Measurements from ENCODE around the gene ELMO1. TPM values are rescaled to one million over a fixed set of nuclear protein-coding genes. Genes with fewer than 3 reads are reported as not detected.

ELMO1 gene
- total RNA-seq, 1 donor from 2014 or later, result 29.4 TPM

DNA sequence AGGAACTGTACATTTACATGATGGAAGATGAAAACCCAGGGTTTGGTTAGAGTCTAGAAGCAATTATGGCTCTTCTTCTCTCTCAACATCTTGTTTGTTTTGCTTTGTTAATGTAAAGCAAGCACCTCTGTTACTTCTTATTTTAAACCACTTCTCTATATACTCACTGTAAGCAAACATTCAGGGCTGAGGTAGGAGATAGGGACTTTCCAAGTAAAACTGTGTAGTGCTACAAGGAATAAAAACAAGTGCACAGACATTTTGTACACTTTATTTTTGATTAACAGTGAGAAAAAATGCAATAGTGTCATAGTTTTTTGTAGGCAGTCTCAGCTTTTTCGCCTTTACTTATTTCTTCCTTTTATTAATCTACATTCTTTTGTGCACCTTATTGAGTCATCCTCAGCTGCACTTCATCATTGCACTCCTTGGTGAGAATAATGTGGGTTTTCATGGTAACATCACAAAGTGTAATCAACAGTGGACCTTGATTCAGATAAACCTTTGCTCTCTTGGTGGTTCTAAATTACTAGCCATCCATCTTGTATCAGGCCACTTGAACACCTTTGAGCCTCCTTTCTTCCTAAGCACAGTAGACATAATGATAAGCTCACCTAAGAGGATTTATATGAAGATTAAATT is 52.9 kb downstream of the ELMO1 start:
- H3K9me3 Mint-ChIP-seq, result no peaks in the 10 kb centered on the region
- no peak for DNase-seq (ENCODE audit: extremely low spot score, unreplicated experiment)
- peaks cover 4% of the 10 kb centered on the region for H3K4me1 Mint-ChIP-seq (ENCODE audit: unreplicated experiment)

GRCh38 chr7:37394158-37394557 is 54.5 kb downstream of the ELMO1 start:
- Mint-ChIP-seq H3K27me3 (no peaks in the 10 kb centered on the region), H3K4me1 (ENCODE audit: unreplicated experiment) (peaks cover 12% of the 10 kb centered on the region), H3K36me3 (no peaks in the 10 kb centered on the region), H3K9me3 (no peaks in the 10 kb centered on the region), H3K4me3 (no peak overlapping the region), H3K27ac (no peak overlapping the region)
- TF ChIP-seq, protein P1, sequence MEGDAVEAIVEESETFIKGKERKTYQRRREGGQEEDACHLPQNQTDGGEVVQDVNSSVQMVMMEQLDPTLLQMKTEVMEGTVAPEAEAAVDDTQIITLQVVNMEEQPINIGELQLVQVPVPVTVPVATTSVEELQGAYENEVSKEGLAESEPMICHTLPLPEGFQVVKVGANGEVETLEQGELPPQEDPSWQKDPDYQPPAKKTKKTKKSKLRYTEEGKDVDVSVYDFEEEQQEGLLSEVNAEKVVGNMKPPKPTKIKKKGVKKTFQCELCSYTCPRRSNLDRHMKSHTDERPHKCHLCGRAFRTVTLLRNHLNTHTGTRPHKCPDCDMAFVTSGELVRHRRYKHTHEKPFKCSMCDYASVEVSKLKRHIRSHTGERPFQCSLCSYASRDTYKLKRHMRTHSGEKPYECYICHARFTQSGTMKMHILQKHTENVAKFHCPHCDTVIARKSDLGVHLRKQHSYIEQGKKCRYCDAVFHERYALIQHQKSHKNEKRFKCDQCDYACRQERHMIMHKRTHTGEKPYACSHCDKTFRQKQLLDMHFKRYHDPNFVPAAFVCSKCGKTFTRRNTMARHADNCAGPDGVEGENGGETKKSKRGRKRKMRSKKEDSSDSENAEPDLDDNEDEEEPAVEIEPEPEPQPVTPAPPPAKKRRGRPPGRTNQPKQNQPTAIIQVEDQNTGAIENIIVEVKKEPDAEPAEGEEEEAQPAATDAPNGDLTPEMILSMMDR (conservative IDR thresholded peaks at IDR 0.05), result no peak
- no peak for DNase-seq (ENCODE audit: extremely low spot score, unreplicated experiment)

More for the DNA sequence above, 52.9 kb downstream of the ELMO1 start:
- TF ChIP-seq, protein P1 (conservative IDR thresholded peaks at IDR 0.05), result no peak
- H3K36me3 Mint-ChIP-seq, result no peaks in the 10 kb centered on the region
- H3K27me3 Mint-ChIP-seq, result no peaks in the 10 kb centered on the region
- H3K27ac Mint-ChIP-seq, result no peak overlapping the region
- H3K4me3 Mint-ChIP-seq, result no peak overlapping the region

DNA sequence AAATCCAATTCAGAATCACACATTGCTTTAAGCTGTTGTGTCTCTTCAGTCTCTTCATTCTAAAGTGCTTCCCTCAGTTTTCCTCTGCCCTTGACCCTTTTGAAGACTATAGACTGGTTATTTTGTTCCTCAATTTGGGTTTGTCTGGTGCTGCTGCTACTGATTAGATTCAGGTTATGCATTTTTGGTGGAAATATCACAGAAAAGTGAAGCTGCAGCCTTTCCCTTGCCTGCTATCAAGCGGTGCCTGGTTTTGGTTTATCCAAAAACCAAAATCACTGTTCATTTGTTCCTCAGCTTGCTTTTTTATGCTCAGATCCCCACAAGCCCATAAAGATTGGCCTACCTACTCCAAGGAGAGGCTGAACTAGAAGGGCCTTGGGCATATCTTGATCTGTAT is 55.2 kb downstream of the ELMO1 start:
- Mint-ChIP-seq H3K9me3 (no peaks in the 10 kb centered on the region), H3K4me1 (ENCODE audit: unreplicated experiment) (peaks cover 12% of the 10 kb centered on the region), H3K4me3 (no peak overlapping the region), H3K27me3 (no peaks in the 10 kb centered on the region), H3K27ac (no peak overlapping the region), H3K36me3 (no peaks in the 10 kb centered on the region)
- no peak for DNase-seq (ENCODE audit: extremely low spot score, unreplicated experiment)
- TF ChIP-seq, protein P1 (conservative IDR thresholded peaks at IDR 0.05), result no peak

DNA sequence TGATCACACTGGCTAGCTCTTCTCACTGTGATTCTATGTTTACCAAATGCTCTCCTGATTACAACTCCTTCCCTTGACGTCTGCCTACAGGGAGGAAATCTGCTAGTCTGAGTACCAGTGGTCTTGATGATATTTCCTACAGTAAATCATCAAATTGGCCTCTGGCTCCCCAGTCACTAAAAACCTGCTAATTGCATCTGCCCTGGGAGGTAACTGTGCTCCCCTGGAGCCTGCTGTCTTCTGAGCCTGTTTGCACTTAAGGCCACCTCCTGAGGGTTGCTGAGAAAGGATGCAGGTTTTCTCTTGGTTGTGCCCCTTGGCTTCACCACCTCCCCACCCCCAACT is 56.0 kb downstream of the ELMO1 start:
- Mint-ChIP-seq H3K4me3 (no peak overlapping the region), H3K27me3 (no peaks in the 10 kb centered on the region), H3K27ac (no peak overlapping the region), H3K9me3 (no peaks in the 10 kb centered on the region), H3K36me3 (no peaks in the 10 kb centered on the region), H3K4me1 (ENCODE audit: unreplicated experiment) (peaks cover 12% of the 10 kb centered on the region)
- TF ChIP-seq, protein P1 (conservative IDR thresholded peaks at IDR 0.05), result no peak
- DNase-seq (ENCODE audit: extremely low spot score, unreplicated experiment), result no peak

DNA sequence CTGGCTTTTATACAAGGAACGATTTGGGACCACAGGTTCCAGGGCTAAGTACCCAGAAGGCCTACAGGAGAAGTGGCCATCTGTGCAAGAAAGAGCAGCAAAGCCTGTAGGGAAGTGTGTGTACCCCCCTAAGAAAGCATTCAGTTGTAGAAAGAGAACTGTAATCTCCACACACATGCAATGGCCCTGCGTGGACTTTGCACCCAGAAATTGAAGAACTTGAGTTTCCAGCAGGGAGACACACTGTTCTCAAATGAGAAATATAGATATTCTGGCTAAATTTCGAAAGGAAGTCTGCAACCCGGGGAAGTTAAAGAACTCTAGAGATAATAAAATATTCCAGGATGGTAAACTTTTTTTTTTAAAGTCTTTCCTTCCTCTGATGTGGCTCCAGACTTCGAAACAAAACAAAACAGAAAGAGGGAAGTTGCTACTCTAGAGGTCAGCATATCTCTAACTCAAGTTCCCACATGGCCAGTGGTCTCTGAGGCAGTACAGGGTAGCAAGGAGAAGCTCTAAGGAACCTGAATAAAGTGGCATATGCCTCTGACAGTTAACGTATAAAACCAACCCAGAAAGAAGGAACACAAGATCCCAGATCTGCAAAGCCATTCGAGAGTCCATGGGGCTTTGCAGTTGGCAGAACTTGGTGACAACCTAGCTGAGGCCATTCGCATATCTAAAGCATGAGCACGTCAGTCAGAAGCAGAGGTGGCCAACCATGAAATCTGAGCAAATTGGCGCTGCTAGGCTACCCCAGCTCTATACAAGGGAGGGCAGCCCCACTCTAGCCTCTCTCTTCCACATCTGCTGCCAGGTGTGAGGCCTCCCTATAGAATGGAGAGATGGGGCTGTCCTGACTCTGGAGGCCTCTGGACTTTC is 56.6 kb downstream of the ELMO1 start:
- Mint-ChIP-seq H3K4me3 (no peak overlapping the region), H3K27ac (no peak overlapping the region), H3K27me3 (no peaks in the 10 kb centered on the region), H3K9me3 (no peaks in the 10 kb centered on the region), H3K36me3 (no peaks in the 10 kb centered on the region), H3K4me1 (ENCODE audit: unreplicated experiment) (peaks cover 12% of the 10 kb centered on the region)
- no peak for DNase-seq (ENCODE audit: extremely low spot score, unreplicated experiment)
- TF ChIP-seq, protein P1 (conservative IDR thresholded peaks at IDR 0.05), result no peak

Data from type B pancreatic cell (in vitro differentiated cells).